Stomach (tissue), 9 donors: ENCODE results near the gene HERC4. TPM values are rescaled to one million over a fixed set of nuclear protein-coding genes. Genes with fewer than 3 reads are reported as not detected.
A peak's percentile ranks its signal among the peaks of the same experiment; 100 is the strongest.

Experiments
- DNase-seq, 2 donors: peaks; one replicate each; pipeline versions ENCODE4 v3.0.0 to v3.0.0-alpha.2; 2013 to 2019
- H3K27ac ChIP-seq, 5 donors: fragments of 200-600 bp in 4 of 5; sonication (generic) in 4 of 5; one replicate each; pipeline ENCODE4 v1.5.1; 2013 to 2019; ENCODE audit warnings: mild to moderate bottlenecking in 1 of 5, moderate library complexity in 1 of 5
- H3K27me3 ChIP-seq, 3 donors: fragments of 200-600 bp; sonication (generic); one replicate each; pipeline ENCODE4 v1.5.1; 2017 to 2019; ENCODE audit warnings: mixed run types in 1 of 3
- H3K36me3 ChIP-seq, 4 donors: fragments of 200-600 bp; sonication (generic); 1 replicate in 3 of 4; 2 replicates in 1 of 4; pipeline ENCODE4 v1.5.1; 2016 to 2019
- H3K4me1 ChIP-seq, 4 donors: fragments of 200-600 bp; sonication (generic); one replicate each; pipeline ENCODE4 v1.5.1; 2016 to 2019
- H3K4me3 ChIP-seq, 4 donors: fragments of 200-600 bp; sonication (generic) in 3 of 4; one replicate each; pipeline ENCODE4 v1.5.1; 2016 to 2019; ENCODE audit warnings: mild to moderate bottlenecking in 1 of 4
- H3K9me3 ChIP-seq, 4 donors: fragments of 200-600 bp; sonication (generic); one replicate each; pipeline ENCODE4 v1.5.1; 2016 to 2019
- CTCF ChIP-seq, 7 experiments: fragments of 450-650 bp in 4 of 7; fragments of 200-600 bp in 3 of 7; sonication (generic) in 3 of 7; IDR thresholded peaks; one replicate each; pipeline ENCODE4 v1.5.1; 2016 to 2019; ENCODE audit warnings: antibody characterized with exemption in 7 of 7, control low read depth in 2 of 7, mild to moderate bottlenecking in 1 of 7
- EP300 ChIP-seq: sonication (generic); formaldehyde crosslinking; IDR thresholded peaks from one replicate; pipeline ENCODE4 v1.6.1; 2017; ENCODE audit warnings: antibody characterized with exemption
- POLR2A ChIP-seq, 4 donors: fragments of 450-650 bp; IDR thresholded peaks; one replicate each; pipeline ENCODE4 v1.6.1; 2016; ENCODE audit warnings: antibody characterized with exemption in 4 of 4, control low read depth in 2 of 4, mild to moderate bottlenecking in 1 of 4, moderate library complexity in 1 of 4
- POLR2AphosphoS5 ChIP-seq, 3 donors: sonication (generic); formaldehyde crosslinking; IDR thresholded peaks; one replicate each; pipeline ENCODE4 v1.6.1; 2016; ENCODE audit warnings: antibody characterized with exemption in 3 of 3
- WGBS, 5 donors: extraction: QIAGEN DNeasy Blood & Tissue Kit in 3 of 5; methylation state at CpG; one replicate each; pipeline versions ENCODE4 v1.1.5 to v1.1.7; 2013 to 2018; 5-methylcytosine and 5-hydroxymethylcytosine counted together
- intact Hi-C: fragments of 100-400 bp; cut with DNase I; formaldehyde crosslinking; loops from one replicate; pipeline ENCODE4 v1.15.1; 2023; ENCODE audit warnings: low total_unique reads
- polyA plus RNA-seq, 3 donors: library from polyadenylated mRNA; stranded (reverse); fragments of 200-250 nt; gene quantifications; one replicate each; pipeline ENCODE4 v1.2.3, GENCODE V29; 2013
- total RNA-seq, 5 donors: library from RNA; depleted of rRNA; stranded (reverse); fragments of >200 nt; gene quantifications; one replicate each; pipeline versions ENCODE4 v1.1.0 to v1.2.3, GENCODE V29; 2014 to 2016
- donor health status: healthy with polysubstance abuse.
- donor health status: Bipolar disorder and iron deficiency.
- donor health status: healthy.

The HERC4 gene
- total and polyA plus RNA-seq, 8 donors = 5.8 to 116 (median 14.4) TPM

- TF ChIP-seq CTCF (IDR thresholded peaks at IDR 0.05) (no peak), POLR2A (IDR thresholded peaks at IDR 0.05) (no peak), EP300 (no peak), POLR2AphosphoS5 (IDR thresholded peaks at IDR 0.05) (no peak)
- Histone ChIP-seq H3K4me3 (no peak overlapping the region), H3K36me3 (no peaks in the 10 kb centered on the region), H3K4me1 (peaks cover 0 to 5% (median 0%) of the 10 kb centered on the region in 4 donors), H3K27ac (no peak overlapping the region), H3K27me3 (no peaks in the 10 kb centered on the region), H3K9me3 (no peaks in the 10 kb centered on the region)
- intact Hi-C loops = no loop called here
- 58 to 88% (median 69%) methylated on average over 2 of the region's 2 CpGs for WGBS, 5 donors
- DNase-seq = no peak
These were observed 26.0 kb upstream of the HERC4 start for GRCh38 chr10:68101066-68101465.

- Histone ChIP-seq H3K27ac (no peak overlapping the region), H3K27me3 (no peaks in the 10 kb centered on the region), H3K4me3 (no peak overlapping the region), H3K9me3 (no peaks in the 10 kb centered on the region), H3K36me3 (no peaks in the 10 kb centered on the region), H3K4me1 (peaks cover 0 to 5% (median 0%) of the 10 kb centered on the region in 4 donors)
- no peak for DNase-seq
- 94 to 98% (median 95%) methylated on average over 3 of the region's 3 CpGs for WGBS, 5 donors
- no peak for TF ChIP-seq POLR2AphosphoS5 (IDR thresholded peaks at IDR 0.05)
- no peak for TF ChIP-seq CTCF (IDR thresholded peaks at IDR 0.05)
- TF ChIP-seq EP300 = no peak
- TF ChIP-seq POLR2A (IDR thresholded peaks at IDR 0.05) = no peak
- intact Hi-C loops = no loop called here
These were observed 24.7 kb upstream of the HERC4 start for GRCh38 chr10:68099736-68100135.

GRCh38 chr10:68096913-68097516, 21.9 kb upstream of the HERC4 start:
- H3K9me3 ChIP-seq = no peaks in the 10 kb centered on the region
- WGBS, 5 donors = 51 to 62% (median 53%) methylated on average over 4 of the region's 4 CpGs
- DNase-seq = peak; percentile 45 to 69
- intact Hi-C loops = no loop called here
- no peak overlapping the region for H3K4me3 ChIP-seq
- no peaks in the 10 kb centered on the region for H3K36me3 ChIP-seq
- TF ChIP-seq POLR2A (IDR thresholded peaks at IDR 0.05) (no peak), POLR2AphosphoS5 (IDR thresholded peaks at IDR 0.05) (peak in 1 of 3 donors; percentile 28)
- H3K4me1 ChIP-seq = peaks cover 0 to 2% (median 0%) of the 10 kb centered on the region in 4 donors
- H3K27me3 ChIP-seq = no peaks in the 10 kb centered on the region
- H3K27ac ChIP-seq = no peak overlapping the region

- 76 to 81% (median 78%) methylated on average over 2 of the region's 2 CpGs for WGBS, 5 donors
These were observed 20.1 kb upstream of the HERC4 start for GRCh38 chr10:68095153-68095552.

More at GRCh38 chr10:68095153-68095552, 20.1 kb upstream of the HERC4 start:
- no peak for DNase-seq
- no peaks in the 10 kb centered on the region for H3K27me3 ChIP-seq
- no peak for TF ChIP-seq CTCF (IDR thresholded peaks at IDR 0.05)
- TF ChIP-seq EP300 = no peak
- TF ChIP-seq POLR2A (IDR thresholded peaks at IDR 0.05) = no peak
- TF ChIP-seq POLR2AphosphoS5 (IDR thresholded peaks at IDR 0.05) = no peak
- H3K36me3 ChIP-seq = no peaks in the 10 kb centered on the region
- no peaks in the 10 kb centered on the region for H3K9me3 ChIP-seq
- H3K4me1 ChIP-seq = no peaks in the 10 kb centered on the region
- intact Hi-C loops = no loop called here
- H3K27ac ChIP-seq = no peak overlapping the region
- H3K4me3 ChIP-seq = no peak overlapping the region
